Natural killer cell (primary cell): ENCODE results near the gene WAPL. TPM values are rescaled to one million over a fixed set of nuclear protein-coding genes. Genes with fewer than 3 reads are reported as not detected.

Experiments
- ATAC-seq, 3 donors: fragments of 150-1000 bp in 2 of 3; fragments of 200-7000 bp in 1 of 3; cut with Tn5 transposase; 1 replicate in 1 of 3; 2 replicates in 2 of 3; pipeline ENCODE4 v1.10.0; 2021; ENCODE audit warnings: mild to moderate bottlenecking in 2 of 3, moderate library complexity in 2 of 3
- DNase-seq, 2 donors: peaks; one replicate each; pipeline versions ENCODE4 v3.0.0 to v3.0.0-alpha.2; 2013 to 2021; ENCODE audit warnings: mixed read lengths in 1 of 2
- H3K27ac ChIP-seq: one replicate; pipeline ENCODE4 v1.5.1; 2013; ENCODE audit warnings: mild to moderate bottlenecking, low read length
- H3K27me3 ChIP-seq: one replicate; pipeline ENCODE4 v1.6.1; 2013; ENCODE audit warnings: low read length; ENCODE audit not compliant: control insufficient read depth, insufficient read depth
- H3K36me3 ChIP-seq: one replicate; pipeline ENCODE4 v1.6.1; 2013; ENCODE audit warnings: low read length; ENCODE audit not compliant: control insufficient read depth, insufficient read depth
- H3K4me1 ChIP-seq: one replicate; pipeline ENCODE4 v1.6.1; 2013; ENCODE audit warnings: low read length; ENCODE audit not compliant: control insufficient read depth, insufficient read depth
- H3K4me3 ChIP-seq: one replicate; pipeline ENCODE4 v1.5.1; 2013; ENCODE audit warnings: low read length
- H3K9me3 ChIP-seq: one replicate; pipeline ENCODE4 v1.6.1; 2013; ENCODE audit warnings: low read length; ENCODE audit not compliant: control insufficient read depth, insufficient read depth
- H3K27ac Mint-ChIP-seq, 2 donors: one replicate each; pipeline ENCODE4 v1.8.0; 2022; ENCODE audit warnings: mild to moderate bottlenecking in 2 of 2, mixed read lengths in 2 of 2, moderate library complexity in 1 of 2
- H3K27me3 Mint-ChIP-seq, 2 donors: one replicate each; pipeline ENCODE4 v1.8.0; 2022; ENCODE audit warnings: low read depth in 2 of 2, mixed read lengths in 2 of 2
- H3K36me3 Mint-ChIP-seq: one replicate; pipeline ENCODE4 v1.8.0; 2022; ENCODE audit warnings: mixed read lengths
- H3K4me1 Mint-ChIP-seq, 2 donors: one replicate each; pipeline ENCODE4 v1.8.0; 2022; ENCODE audit warnings: mixed read lengths in 2 of 2
- H3K4me3 Mint-ChIP-seq: one replicate; pipeline ENCODE4 v1.8.0; 2022; ENCODE audit warnings: mild to moderate bottlenecking, moderate library complexity, mixed read lengths
- H3K9me3 Mint-ChIP-seq, 2 donors: one replicate each; pipeline ENCODE4 v1.8.0; 2022; ENCODE audit warnings: mixed read lengths in 2 of 2
- CTCF ChIP-seq: fragments of 200-600 bp; IDR thresholded peaks from one replicate; pipeline ENCODE4 v1.8.0; 2022; ENCODE audit warnings: antibody characterized with exemption
- WGBS: methylation state at CpG from one replicate; pipeline ENCODE4 v1.1.7; 2013; ENCODE audit warnings: missing lambda C conversion rate; ENCODE audit not compliant: insufficient coverage; 5-methylcytosine and 5-hydroxymethylcytosine counted together
- intact Hi-C: fragments of 100-400 bp; cut with micrococcal nuclease; formaldehyde crosslinking; loops from one replicate; pipeline ENCODE4 v1.14.2; 2022
- total RNA-seq, 4 donors: library from RNA; stranded (reverse); fragments of 120-200 nt in 1 of 4; gene quantifications; one replicate each; pipeline versions ENCODE4 v1.2.3 to v1.2.4, GENCODE V29; 2013 to 2022

WAPL gene
- total RNA-seq, 3 donors from 2014 or later (not counting 1 experiment from before 2014, with no cell fraction given), result 41.1 to 51.4 (median 51.1) TPM

- H3K27ac Mint-ChIP-seq, result peak overlapping the region in 1 of 2 donors; percentile 67
- Histone ChIP-seq H3K4me1 (peaks cover 35% of the 10 kb centered on the region), H3K36me3 (no peaks in the 10 kb centered on the region), H3K9me3 (no peaks in the 10 kb centered on the region), H3K27me3 (no peaks in the 10 kb centered on the region), H3K27ac (no peak overlapping the region), H3K4me3 (no peak overlapping the region)
- DNase-seq, result no peak
- no peak for ATAC-seq
- no peaks in the 10 kb centered on the region for H3K9me3 Mint-ChIP-seq
- H3K36me3 Mint-ChIP-seq, result no peaks in the 10 kb centered on the region
- 94% methylated on average over 4 of the region's 4 CpGs for WGBS
- no peak overlapping the region for H3K4me3 Mint-ChIP-seq
- no peak for TF ChIP-seq CTCF
- H3K4me1 Mint-ChIP-seq, result peaks cover 24 to 26% of the 10 kb centered on the region in 2 donors
- intact Hi-C loops, result no loop called here
- H3K27me3 Mint-ChIP-seq, result no peaks in the 10 kb centered on the region
Measured at GRCh38 chr10:86410542-86411124, 111.0 kb downstream of the WAPL start.

DNA sequence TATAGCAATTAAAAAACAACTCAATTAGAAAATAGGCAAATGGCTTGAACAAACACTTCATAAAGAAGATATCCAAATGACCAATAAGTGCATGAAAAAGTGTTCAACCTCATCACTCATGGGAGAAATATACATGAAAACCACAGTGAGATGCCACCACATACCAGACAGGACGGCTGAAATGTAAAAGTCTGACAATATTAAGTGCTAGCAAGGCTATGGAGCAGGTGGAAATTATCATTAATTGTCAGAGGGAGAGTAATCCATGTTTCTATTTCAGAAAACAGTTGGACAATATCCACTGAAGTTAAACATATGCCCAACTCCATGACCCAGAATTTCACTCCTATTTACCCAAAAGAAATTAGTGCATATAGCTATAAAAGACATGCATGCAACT is 112.4 kb downstream of the WAPL start:
- H3K27me3 Mint-ChIP-seq, result no peaks in the 10 kb centered on the region
- peaks cover 24 to 26% of the 10 kb centered on the region in 2 donors for H3K4me1 Mint-ChIP-seq
- no CpG with 5 or more reads among the region's 1 CpG for WGBS
- no peak overlapping the region for H3K27ac Mint-ChIP-seq
- Histone ChIP-seq H3K27me3 (no peaks in the 10 kb centered on the region), H3K9me3 (no peaks in the 10 kb centered on the region), H3K4me1 (peaks cover 35% of the 10 kb centered on the region), H3K36me3 (no peaks in the 10 kb centered on the region), H3K4me3 (no peak overlapping the region), H3K27ac (no peak overlapping the region)
- no peak for TF ChIP-seq CTCF
- ATAC-seq, result no peak
- intact Hi-C loops, result no loop called here
- no peak for DNase-seq
- H3K36me3 Mint-ChIP-seq, result no peaks in the 10 kb centered on the region
- H3K4me3 Mint-ChIP-seq, result no peak overlapping the region
- H3K9me3 Mint-ChIP-seq, result no peaks in the 10 kb centered on the region

GRCh38 chr10:86403183-86403797 is 118.3 kb downstream of the WAPL start:
- Histone ChIP-seq H3K9me3 (no peaks in the 10 kb centered on the region), H3K27me3 (peaks cover 4% of the 10 kb centered on the region), H3K4me1 (peaks cover 21% of the 10 kb centered on the region), H3K4me3 (no peak overlapping the region), H3K27ac (no peak overlapping the region), H3K36me3 (no peaks in the 10 kb centered on the region)
- H3K4me3 Mint-ChIP-seq, result no peak overlapping the region
- peaks cover 9 to 18% of the 10 kb centered on the region in 2 donors for H3K4me1 Mint-ChIP-seq
- H3K27ac Mint-ChIP-seq, result no peak overlapping the region
- H3K36me3 Mint-ChIP-seq, result no peaks in the 10 kb centered on the region
- DNase-seq, result no peak
- intact Hi-C loops, result no loop called here
- H3K9me3 Mint-ChIP-seq, result no peaks in the 10 kb centered on the region
- WGBS, result 93% methylated on average over 6 of the region's 6 CpGs
- no peak for TF ChIP-seq CTCF
- ATAC-seq, result no peak
- H3K27me3 Mint-ChIP-seq, result peaks cover 21 to 26% of the 10 kb centered on the region in 2 donors
